Neural cell (in vitro differentiated cells): ENCODE results near the gene U2SURP. TPM values are rescaled to one million over a fixed set of nuclear protein-coding genes. Genes with fewer than 3 reads are reported as not detected.

Source experiments
- H2AFZ ChIP-seq: fragments of 200-600, 300-800 bp; sonication (generic), shearing (Covaris generic); 2 replicates; pipeline ENCODE4 v1.6.0; 2014; ENCODE audit warnings: low read depth, mild to moderate bottlenecking, antibody characterized with exemption, low read length, moderate library complexity
- H3F3A ChIP-seq: fragments of 200-600 bp; shearing (Covaris generic); 2 replicates; pipeline ENCODE4 v1.6.1; 2016; ENCODE audit warnings: mild to moderate bottlenecking, moderate library complexity, mixed read lengths, antibody characterized with exemption, low read length; ENCODE audit not compliant: insufficient read depth, poor library complexity, severe bottlenecking
- H3K27ac ChIP-seq: fragments of 200-600, 300-800 bp; sonication (generic), shearing (Covaris generic); 2 replicates; pipeline ENCODE4 v1.5.1; 2014; ENCODE audit warnings: mild to moderate bottlenecking, low read length, moderate library complexity
- H3K27me3 ChIP-seq: fragments of 300-800, 200-600 bp; sonication (generic), shearing (Covaris generic); 2 replicates; pipeline ENCODE4 v1.6.0; 2014; ENCODE audit warnings: mild to moderate bottlenecking, low read depth, low read length, moderate library complexity; ENCODE audit not compliant: insufficient read depth
- H3K36me3 ChIP-seq: fragments of 300-800, 200-600 bp; sonication (generic), shearing (Covaris generic); 2 replicates; pipeline ENCODE4 v1.5.1; 2014; ENCODE audit warnings: mild to moderate bottlenecking, antibody characterized with exemption, low read length, moderate library complexity; ENCODE audit not compliant: insufficient read depth
- H3K4me2 ChIP-seq: fragments of 300-800, 200-600 bp; sonication (generic), shearing (Covaris generic); 2 replicates; pipeline ENCODE4 v1.6.0; 2014; ENCODE audit warnings: mild to moderate bottlenecking, low read length
- H3K4me3 ChIP-seq: fragments of 300-800, 200-600 bp; sonication (generic), shearing (Covaris generic); 2 replicates; pipeline ENCODE4 v1.5.1; 2014; ENCODE audit warnings: mild to moderate bottlenecking, low read length, moderate library complexity
- H3K79me2 ChIP-seq: fragments of 200-600 bp; shearing (Covaris generic); replicated peaks from 2 replicates; pipeline ENCODE4 v1.6.0; 2014; ENCODE audit warnings: mild to moderate bottlenecking, low read length, moderate library complexity; ENCODE audit not compliant: insufficient read depth
- H3K9ac ChIP-seq: fragments of 300-800, 200-600 bp; sonication (generic), shearing (Covaris generic); 2 replicates; pipeline ENCODE4 v1.6.1; 2016; ENCODE audit warnings: mild to moderate bottlenecking, low read length, mixed read lengths
- H3K9me2 ChIP-seq: fragments of 200-600 bp; shearing (Covaris generic); 2 replicates; pipeline ENCODE4 v1.6.1; 2016; ENCODE audit warnings: mild to moderate bottlenecking, low read length, mixed read lengths; ENCODE audit not compliant: insufficient read depth
- H3K9me3 ChIP-seq: fragments of 200-600, 300-800 bp; sonication (generic), shearing (Covaris generic); 2 replicates; pipeline ENCODE4 v1.6.1; 2016; ENCODE audit warnings: mild to moderate bottlenecking, mixed run types, low read length, moderate library complexity, mixed read lengths
- H4K20me1 ChIP-seq: fragments of 200-600 bp; shearing (Covaris generic); 2 replicates; pipeline ENCODE4 v1.6.1; 2016; ENCODE audit warnings: mild to moderate bottlenecking, mixed run types; ENCODE audit not compliant: insufficient read depth
- EP300 ChIP-seq: fragments of 450-650 bp; conservative IDR thresholded peaks from 2 replicates; pipeline ENCODE4 v1.6.1; 2014; ENCODE audit warnings: antibody characterized with exemption, mild to moderate bottlenecking, moderate library complexity; ENCODE audit not compliant: poor library complexity, severe bottlenecking
- EZH2 ChIP-seq: fragments of 200-600, 300-800 bp; shearing (Covaris generic), sonication (generic); IDR thresholded peaks from 2 replicates; pipeline ENCODE4 v1.6.1; 2014; ENCODE audit warnings: antibody characterized with exemption, low read length, borderline replicate concordance, mild to moderate bottlenecking; ENCODE audit not compliant: insufficient read depth, poor library complexity, severe bottlenecking
- MXI1 ChIP-seq: fragments of 450-650 bp; conservative IDR thresholded peaks from 2 replicates; pipeline ENCODE4 v1.6.1; 2014; ENCODE audit warnings: antibody characterized with exemption, mild to moderate bottlenecking; ENCODE audit not compliant: poor library complexity, severe bottlenecking
- POLR2AphosphoS5 ChIP-seq: IDR thresholded peaks from 2 replicates; pipeline ENCODE4 v1.6.1; 2012
- RAD21 ChIP-seq: fragments of 450-650 bp; conservative IDR thresholded peaks from 2 replicates; pipeline ENCODE4 v1.6.1; 2014; ENCODE audit warnings: antibody characterized with exemption, mild to moderate bottlenecking, moderate library complexity
- SMC3 ChIP-seq: fragments of 450-650 bp; conservative IDR thresholded peaks from 2 replicates; pipeline ENCODE4 v1.6.1; 2014; ENCODE audit warnings: antibody characterized with exemption, mild to moderate bottlenecking, moderate library complexity; ENCODE audit not compliant: poor library complexity
- TAF1 ChIP-seq: IDR thresholded peaks from 2 replicates; pipeline ENCODE4 v1.6.1; 2012; ENCODE audit warnings: low read depth
- polyA minus RNA-seq: library from RNA; depleted of rRNA, polyadenylated mRNA; stranded (reverse); fragments of >200 nt; gene quantifications from 2 replicates; pipeline ENCODE4 v1.2.3, GENCODE V29; 2014
- polyA plus RNA-seq: library from polyadenylated mRNA; depleted of rRNA; stranded (reverse); fragments of >200 nt; gene quantifications from 2 replicates; pipeline ENCODE4 v1.2.3, GENCODE V29; 2014
- TF ChIP-seq, protein P1 (sequence below): IDR thresholded peaks from 2 replicates; pipeline ENCODE4 v1.6.1; 2012; ENCODE audit warnings: borderline replicate concordance
- TF ChIP-seq, protein P2 (sequence below): fragments of 450-650 bp; IDR thresholded peaks from 2 replicates; pipeline ENCODE4 v1.5.1; 2014; ENCODE audit warnings: antibody characterized with exemption, mild to moderate bottlenecking, moderate library complexity; ENCODE audit not compliant: poor library complexity, severe bottlenecking

The U2SURP gene
- polyA plus RNA-seq (139 and 159 TPM in 2 replicates), polyA minus RNA-seq (204 and 254 TPM in 2 replicates)

DNA sequence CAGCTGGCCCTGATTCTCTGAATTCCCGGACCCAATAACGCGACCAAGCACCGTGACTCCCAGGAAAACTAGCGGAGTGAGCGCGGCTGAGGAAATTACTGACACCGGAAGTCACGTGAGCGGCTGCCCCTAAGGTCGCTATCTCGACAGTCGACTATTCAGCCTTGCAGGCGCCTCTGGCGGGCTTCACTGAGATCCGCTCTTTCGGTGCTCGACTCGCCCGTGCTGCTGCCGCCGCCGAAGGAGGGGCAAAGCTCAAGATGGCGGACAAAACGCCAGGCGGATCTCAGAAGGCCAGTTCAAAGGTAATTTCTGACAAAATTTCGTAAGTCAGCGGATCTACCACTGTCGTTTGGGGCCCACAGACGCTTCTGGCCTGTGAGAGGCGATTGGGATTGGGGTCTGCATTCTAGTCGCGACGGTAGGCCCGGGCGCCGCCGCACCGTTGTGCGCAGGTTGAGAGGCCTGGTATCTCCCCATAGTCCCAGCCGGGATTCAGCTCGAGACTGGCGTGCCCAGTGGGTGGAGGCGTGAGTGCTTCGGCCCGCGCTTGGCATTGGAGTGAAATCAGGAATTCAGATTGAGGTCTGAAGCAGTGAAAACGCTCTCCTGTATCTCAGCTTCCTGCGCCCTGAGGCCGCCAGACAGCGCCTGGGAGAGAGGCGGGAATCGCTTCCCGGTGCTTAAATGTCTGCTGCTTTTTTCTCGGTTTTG, at the start of gene U2SURP:
Gene U2SURP, plus strand, starts transcription at position 202 of the 714 bp plus-strand sequence. Its CDS starts 59 bp downstream, at position 261.
- Histone ChIP-seq H3K9me2 (no peaks in the 10 kb centered on the region), H3K9ac (peak within 1 kb of the TSS; percentile 88), H3K36me3 (no peaks in the 10 kb centered on the region), H3K9me3 (no peaks in the 10 kb centered on the region), H3F3A (no peaks in the 10 kb centered on the region), H3K27me3 (no peaks in the 10 kb centered on the region), H3K4me2 (peak within 1 kb of the TSS; percentile 74), H3K27ac (peak within 1 kb of the TSS; percentile 89), H3K79me2 (peaks cover 50% of the 10 kb centered on the region), H4K20me1 (no peaks in the 10 kb centered on the region), H2AFZ (peak within 1 kb of the TSS; percentile 87), H3K4me3 (peak within 1 kb of the TSS; percentile 81)
- TF ChIP-seq RAD21: no peak
- TF ChIP-seq, protein P1, sequence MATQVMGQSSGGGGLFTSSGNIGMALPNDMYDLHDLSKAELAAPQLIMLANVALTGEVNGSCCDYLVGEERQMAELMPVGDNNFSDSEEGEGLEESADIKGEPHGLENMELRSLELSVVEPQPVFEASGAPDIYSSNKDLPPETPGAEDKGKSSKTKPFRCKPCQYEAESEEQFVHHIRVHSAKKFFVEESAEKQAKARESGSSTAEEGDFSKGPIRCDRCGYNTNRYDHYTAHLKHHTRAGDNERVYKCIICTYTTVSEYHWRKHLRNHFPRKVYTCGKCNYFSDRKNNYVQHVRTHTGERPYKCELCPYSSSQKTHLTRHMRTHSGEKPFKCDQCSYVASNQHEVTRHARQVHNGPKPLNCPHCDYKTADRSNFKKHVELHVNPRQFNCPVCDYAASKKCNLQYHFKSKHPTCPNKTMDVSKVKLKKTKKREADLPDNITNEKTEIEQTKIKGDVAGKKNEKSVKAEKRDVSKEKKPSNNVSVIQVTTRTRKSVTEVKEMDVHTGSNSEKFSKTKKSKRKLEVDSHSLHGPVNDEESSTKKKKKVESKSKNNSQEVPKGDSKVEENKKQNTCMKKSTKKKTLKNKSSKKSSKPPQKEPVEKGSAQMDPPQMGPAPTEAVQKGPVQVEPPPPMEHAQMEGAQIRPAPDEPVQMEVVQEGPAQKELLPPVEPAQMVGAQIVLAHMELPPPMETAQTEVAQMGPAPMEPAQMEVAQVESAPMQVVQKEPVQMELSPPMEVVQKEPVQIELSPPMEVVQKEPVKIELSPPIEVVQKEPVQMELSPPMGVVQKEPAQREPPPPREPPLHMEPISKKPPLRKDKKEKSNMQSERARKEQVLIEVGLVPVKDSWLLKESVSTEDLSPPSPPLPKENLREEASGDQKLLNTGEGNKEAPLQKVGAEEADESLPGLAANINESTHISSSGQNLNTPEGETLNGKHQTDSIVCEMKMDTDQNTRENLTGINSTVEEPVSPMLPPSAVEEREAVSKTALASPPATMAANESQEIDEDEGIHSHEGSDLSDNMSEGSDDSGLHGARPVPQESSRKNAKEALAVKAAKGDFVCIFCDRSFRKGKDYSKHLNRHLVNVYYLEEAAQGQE: peak; percentile 89
- TF ChIP-seq EZH2: no peak
- TF ChIP-seq TAF1: peak; percentile 53
- peak; percentile 94 for TF ChIP-seq POLR2AphosphoS5
- TF ChIP-seq EP300: peak; percentile 53
- TF ChIP-seq, protein P2, sequence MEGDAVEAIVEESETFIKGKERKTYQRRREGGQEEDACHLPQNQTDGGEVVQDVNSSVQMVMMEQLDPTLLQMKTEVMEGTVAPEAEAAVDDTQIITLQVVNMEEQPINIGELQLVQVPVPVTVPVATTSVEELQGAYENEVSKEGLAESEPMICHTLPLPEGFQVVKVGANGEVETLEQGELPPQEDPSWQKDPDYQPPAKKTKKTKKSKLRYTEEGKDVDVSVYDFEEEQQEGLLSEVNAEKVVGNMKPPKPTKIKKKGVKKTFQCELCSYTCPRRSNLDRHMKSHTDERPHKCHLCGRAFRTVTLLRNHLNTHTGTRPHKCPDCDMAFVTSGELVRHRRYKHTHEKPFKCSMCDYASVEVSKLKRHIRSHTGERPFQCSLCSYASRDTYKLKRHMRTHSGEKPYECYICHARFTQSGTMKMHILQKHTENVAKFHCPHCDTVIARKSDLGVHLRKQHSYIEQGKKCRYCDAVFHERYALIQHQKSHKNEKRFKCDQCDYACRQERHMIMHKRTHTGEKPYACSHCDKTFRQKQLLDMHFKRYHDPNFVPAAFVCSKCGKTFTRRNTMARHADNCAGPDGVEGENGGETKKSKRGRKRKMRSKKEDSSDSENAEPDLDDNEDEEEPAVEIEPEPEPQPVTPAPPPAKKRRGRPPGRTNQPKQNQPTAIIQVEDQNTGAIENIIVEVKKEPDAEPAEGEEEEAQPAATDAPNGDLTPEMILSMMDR: no peak
- peak; percentile 70 for TF ChIP-seq MXI1
- TF ChIP-seq SMC3: peak; percentile 16

DNA sequence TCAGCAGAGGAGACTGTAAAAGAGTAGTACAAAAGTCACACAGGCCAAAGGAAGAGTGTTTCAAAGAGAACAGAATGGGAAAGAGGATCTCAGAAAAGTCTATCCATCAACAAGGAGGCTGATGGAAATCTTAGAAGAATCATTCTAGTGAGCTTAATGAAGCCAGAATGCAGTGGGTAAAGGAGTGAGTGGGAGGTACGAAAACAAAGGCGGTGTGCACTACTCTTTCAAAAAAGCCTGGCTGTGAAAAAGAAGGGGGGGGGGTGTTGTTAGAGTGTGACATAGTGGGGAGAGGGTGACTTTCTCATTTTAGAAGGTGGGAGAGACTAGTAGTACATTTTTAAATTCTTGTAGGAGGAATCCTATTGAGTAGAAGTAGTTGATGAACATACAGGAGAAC, 49.6 kb upstream of the U2SURP start:
- H4K20me1 ChIP-seq: no peaks in the 10 kb centered on the region
- H3K9ac ChIP-seq: no peak overlapping the region
- H3K27ac ChIP-seq: no peak overlapping the region
- H3K9me3 ChIP-seq: no peaks in the 10 kb centered on the region
- H3K4me3 ChIP-seq: no peak overlapping the region
- no peaks in the 10 kb centered on the region for H3K36me3 ChIP-seq
- H3K4me2 ChIP-seq: no peak overlapping the region
- TF ChIP-seq, protein P2: no peak
- TF ChIP-seq SMC3 (no peak), POLR2AphosphoS5 (no peak), MXI1 (no peak), RAD21 (no peak), EZH2 (no peak), EP300 (no peak), TAF1 (no peak)
- TF ChIP-seq, protein P1: no peak
- no peaks in the 10 kb centered on the region for H3K9me2 ChIP-seq
- H3K27me3 ChIP-seq: no peaks in the 10 kb centered on the region
- no peaks in the 10 kb centered on the region for H3K79me2 ChIP-seq
- H2AFZ ChIP-seq: no peak overlapping the region
- no peaks in the 10 kb centered on the region for H3F3A ChIP-seq
